Sigmoid colon (tissue), 3 donors: ENCODE data around the gene PLPPR1.

Experiments
- CTCF ChIP-seq, 4 experiments: fragments of 450-650 bp in 3 of 4; fragments of 200-600 bp in 1 of 4; IDR thresholded peaks; one replicate each; pipeline ENCODE4 v1.5.1; 2016 to 2019; ENCODE audit warnings: antibody characterized with exemption in 4 of 4, mild to moderate bottlenecking in 3 of 4, moderate library complexity in 2 of 4
- POLR2A ChIP-seq, 2 donors: fragments of 450-650 bp; IDR thresholded peaks; one replicate each; pipeline ENCODE4 v1.6.1; 2016; ENCODE audit warnings: antibody characterized with exemption in 2 of 2, mild to moderate bottlenecking in 2 of 2, moderate library complexity in 2 of 2

- TF ChIP-seq CTCF (IDR thresholded peaks at IDR 0.05) (no peak), POLR2A (IDR thresholded peaks at IDR 0.05) (no peak)
These were observed 294.6 kb downstream of the PLPPR1 start for GRCh38 chr9:101323129-101323528.
